DOHH2 (cell line): ENCODE results near the gene NSD2.

Experiments
- H3F3A ChIP-seq: fragments of 200-600 bp; sonication (generic), shearing (Covaris generic); 2 replicates; pipeline ENCODE4 v1.6.0; 2016; ENCODE audit warnings: antibody characterized with exemption, mild to moderate bottlenecking; ENCODE audit not compliant: control insufficient read depth, insufficient read depth
- H3K27ac ChIP-seq: fragments of 200-600 bp; sonication (generic); 2 replicates; pipeline ENCODE4 v1.5.1; 2014; ENCODE audit warnings: low read depth, mild to moderate bottlenecking, low read length, moderate library complexity
- H3K27me3 ChIP-seq: fragments of 200-600 bp; sonication (generic); 2 replicates; pipeline ENCODE4 v1.6.1; 2014; ENCODE audit warnings: mild to moderate bottlenecking, low read length, mixed read lengths; ENCODE audit not compliant: control insufficient read depth
- H3K36me3 ChIP-seq: fragments of 200-600 bp; sonication (generic); 2 replicates; pipeline ENCODE4 v1.6.1; 2014; ENCODE audit warnings: mild to moderate bottlenecking, low read length, moderate library complexity, mixed read lengths; ENCODE audit not compliant: control insufficient read depth
- H3K4me1 ChIP-seq: fragments of 200-600 bp; sonication (generic); 2 replicates; pipeline ENCODE4 v1.6.1; 2014; ENCODE audit warnings: mild to moderate bottlenecking, low read length, mixed read lengths; ENCODE audit not compliant: control insufficient read depth
- H3K4me2 ChIP-seq: fragments of 200-600 bp; sonication (generic); 2 replicates; pipeline ENCODE4 v1.6.0; 2014; ENCODE audit warnings: mild to moderate bottlenecking, low read length, moderate library complexity
- H3K4me3 ChIP-seq: fragments of 200-600 bp; sonication (generic); 2 replicates; pipeline ENCODE4 v1.5.1; 2014; ENCODE audit warnings: mild to moderate bottlenecking, low read length, mixed read lengths
- H3K79me2 ChIP-seq: fragments of 200-600 bp; sonication (generic); 2 replicates; pipeline ENCODE4 v1.6.1; 2014; ENCODE audit warnings: mild to moderate bottlenecking, low read length, mixed read lengths; ENCODE audit not compliant: control insufficient read depth
- H3K9me2 ChIP-seq: fragments of 200-600 bp; sonication (generic); replicated peaks from 2 replicates; pipeline ENCODE4 v1.6.1; 2014; ENCODE audit warnings: mild to moderate bottlenecking, low read length, mixed read lengths; ENCODE audit not compliant: control insufficient read depth
- H3K9me3 ChIP-seq: fragments of 200-600 bp; sonication (generic); 2 replicates; pipeline ENCODE4 v1.6.1; 2014; ENCODE audit warnings: antibody characterized with exemption, low read length, mixed read lengths; ENCODE audit not compliant: control insufficient read depth, insufficient read depth
- H4K20me1 ChIP-seq: fragments of 200-600 bp; sonication (generic); 2 replicates; pipeline ENCODE4 v1.6.0; 2014; ENCODE audit warnings: low read depth, mild to moderate bottlenecking, antibody characterized with exemption, low read length, moderate library complexity; ENCODE audit not compliant: control insufficient read depth, insufficient read depth
- EZH2phosphoT487 ChIP-seq: fragments of 200-600 bp; sonication (generic); IDR thresholded peaks from 2 replicates; pipeline ENCODE4 v1.6.1; 2017; ENCODE audit warnings: borderline replicate concordance, mild to moderate bottlenecking, antibody characterized with exemption, low read length, moderate library complexity, mixed read lengths
- TF ChIP-seq, protein P1 (sequence below): fragments of 200-600 bp; sonication (generic); IDR thresholded peaks from one replicate; pipeline ENCODE4 v1.5.1; 2014; ENCODE audit warnings: antibody characterized with exemption, mild to moderate bottlenecking, low read depth, low read length; ENCODE audit not compliant: poor library complexity, severe bottlenecking

The NSD2 gene

DNA sequence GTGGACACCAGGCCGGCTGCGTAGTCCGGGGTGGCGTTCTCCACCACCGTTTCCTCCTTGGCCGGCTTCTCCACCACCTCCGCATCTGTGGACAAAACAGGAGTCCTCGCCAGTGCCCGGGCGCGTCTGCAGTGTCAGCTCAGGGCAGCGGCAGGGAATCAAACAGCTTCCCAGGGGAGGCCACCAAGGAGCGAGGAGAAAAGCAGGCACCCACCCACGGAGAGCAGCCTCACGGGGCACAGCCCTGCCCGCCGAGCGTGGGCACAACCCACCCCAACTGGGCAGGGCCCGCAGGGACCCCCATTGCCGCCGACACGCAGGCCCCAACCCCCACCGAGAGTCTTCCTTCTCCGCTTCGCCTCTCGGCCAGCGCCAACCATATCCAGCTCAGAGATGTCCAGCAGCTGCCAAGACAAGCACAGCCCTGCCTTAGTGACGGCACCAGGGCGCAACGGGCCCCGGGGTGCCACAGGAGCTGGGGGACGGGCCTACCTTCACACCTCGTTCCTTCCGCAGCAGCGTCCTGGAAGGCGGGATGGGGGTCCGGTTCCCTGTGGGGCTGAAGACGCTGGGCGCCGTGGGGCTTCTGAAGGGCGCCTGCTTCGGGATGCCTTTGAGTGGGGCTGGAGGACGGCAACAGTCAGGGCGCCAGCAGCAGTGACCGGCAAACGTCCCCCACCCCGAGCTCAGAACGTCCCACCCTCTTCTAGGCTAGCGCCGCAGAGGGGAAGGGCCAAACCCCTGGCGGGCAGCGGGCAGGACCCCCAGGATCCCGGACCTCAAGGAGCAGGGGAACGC, 114.8 kb downstream of the NSD2 start:
- Histone ChIP-seq H3K9me3 (no peaks in the 10 kb centered on the region), H3K27ac (no peak overlapping the region), H3F3A (peaks cover 17% of the 10 kb centered on the region), H4K20me1 (no peaks in the 10 kb centered on the region), H3K4me1 (no peaks in the 10 kb centered on the region), H3K36me3 (peaks cover 81% of the 10 kb centered on the region), H3K4me2 (no peak overlapping the region), H3K79me2 (peaks cover under 1% of the 10 kb centered on the region), H3K9me2 (no peaks in the 10 kb centered on the region), H3K27me3 (no peaks in the 10 kb centered on the region), H3K4me3 (no peak overlapping the region)
- no peak for TF ChIP-seq EZH2phosphoT487
- TF ChIP-seq, protein P1, sequence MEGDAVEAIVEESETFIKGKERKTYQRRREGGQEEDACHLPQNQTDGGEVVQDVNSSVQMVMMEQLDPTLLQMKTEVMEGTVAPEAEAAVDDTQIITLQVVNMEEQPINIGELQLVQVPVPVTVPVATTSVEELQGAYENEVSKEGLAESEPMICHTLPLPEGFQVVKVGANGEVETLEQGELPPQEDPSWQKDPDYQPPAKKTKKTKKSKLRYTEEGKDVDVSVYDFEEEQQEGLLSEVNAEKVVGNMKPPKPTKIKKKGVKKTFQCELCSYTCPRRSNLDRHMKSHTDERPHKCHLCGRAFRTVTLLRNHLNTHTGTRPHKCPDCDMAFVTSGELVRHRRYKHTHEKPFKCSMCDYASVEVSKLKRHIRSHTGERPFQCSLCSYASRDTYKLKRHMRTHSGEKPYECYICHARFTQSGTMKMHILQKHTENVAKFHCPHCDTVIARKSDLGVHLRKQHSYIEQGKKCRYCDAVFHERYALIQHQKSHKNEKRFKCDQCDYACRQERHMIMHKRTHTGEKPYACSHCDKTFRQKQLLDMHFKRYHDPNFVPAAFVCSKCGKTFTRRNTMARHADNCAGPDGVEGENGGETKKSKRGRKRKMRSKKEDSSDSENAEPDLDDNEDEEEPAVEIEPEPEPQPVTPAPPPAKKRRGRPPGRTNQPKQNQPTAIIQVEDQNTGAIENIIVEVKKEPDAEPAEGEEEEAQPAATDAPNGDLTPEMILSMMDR, result no peak

DNA sequence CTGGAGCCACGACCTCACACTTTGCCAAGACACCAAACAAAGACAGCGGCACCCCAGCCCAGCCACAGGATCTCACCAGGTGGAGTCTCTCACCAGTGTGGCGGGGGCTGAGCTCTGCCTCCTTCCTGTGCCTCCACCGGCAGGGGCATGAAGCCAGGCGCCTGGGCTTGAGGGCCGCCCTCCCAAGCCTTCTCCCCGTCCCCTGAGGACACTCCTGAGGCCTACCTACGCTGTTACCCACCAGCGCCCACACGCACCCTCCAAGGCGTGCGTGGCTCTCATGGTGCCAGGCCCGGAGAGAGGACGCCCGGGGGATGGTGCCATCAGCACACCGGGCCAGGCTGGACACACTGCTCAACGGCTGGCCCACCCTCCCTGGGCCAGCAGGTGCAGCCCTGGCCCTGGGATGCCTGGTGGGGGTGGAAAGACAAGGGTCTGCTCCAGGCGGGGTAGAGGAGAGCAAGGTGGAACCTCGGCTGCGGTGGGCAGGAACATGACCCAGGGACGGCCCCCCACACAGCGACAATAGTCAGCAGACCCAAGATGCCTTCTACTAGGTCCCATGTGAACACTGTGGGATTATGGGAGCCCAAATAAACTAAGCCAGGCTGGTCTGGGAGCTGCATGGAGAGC, 115.5 kb downstream of the NSD2 start:
- H3K9me2 ChIP-seq, result no peaks in the 10 kb centered on the region
- H3K27me3 ChIP-seq, result no peaks in the 10 kb centered on the region
- no peak overlapping the region for H3K4me2 ChIP-seq
- no peaks in the 10 kb centered on the region for H3K4me1 ChIP-seq
- peaks cover 79% of the 10 kb centered on the region for H3K36me3 ChIP-seq
- H3K9me3 ChIP-seq, result no peaks in the 10 kb centered on the region
- H3K27ac ChIP-seq, result no peak overlapping the region
- H4K20me1 ChIP-seq, result no peaks in the 10 kb centered on the region
- peaks cover 7% of the 10 kb centered on the region for H3K79me2 ChIP-seq
- H3K4me3 ChIP-seq, result no peak overlapping the region
- peaks cover 11% of the 10 kb centered on the region for H3F3A ChIP-seq
- TF ChIP-seq, protein P1, result no peak
- no peak for TF ChIP-seq EZH2phosphoT487

DNA sequence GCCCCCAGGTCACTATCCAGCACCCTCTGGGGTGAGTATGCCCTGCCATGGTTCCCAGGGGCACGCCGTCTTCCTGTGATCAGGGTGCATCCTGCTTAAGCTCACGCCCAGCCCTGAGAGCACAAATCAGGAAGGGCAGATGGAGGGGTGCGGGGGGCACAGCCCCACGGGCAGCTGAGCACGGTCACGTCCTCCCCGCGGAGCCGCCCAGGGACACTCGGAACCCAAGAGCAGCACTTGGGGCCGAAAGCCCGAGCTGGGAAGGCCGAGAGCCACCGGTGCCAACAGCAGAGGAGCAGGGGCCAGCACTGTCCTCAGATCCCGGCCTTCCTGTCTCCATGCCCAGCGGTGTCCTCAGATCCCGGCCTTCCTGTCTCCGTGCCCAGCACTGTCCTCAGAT, 116.1 kb downstream of the NSD2 start:
- H3K4me3 ChIP-seq, result no peak overlapping the region
- peaks cover 6% of the 10 kb centered on the region; the same call in 1 of the 2 replicates for H3F3A ChIP-seq
- no peak overlapping the region for H3K27ac ChIP-seq
- H3K79me2 ChIP-seq, result peaks cover 13% of the 10 kb centered on the region
- H3K9me2 ChIP-seq, result no peaks in the 10 kb centered on the region
- no peaks in the 10 kb centered on the region for H4K20me1 ChIP-seq
- H3K4me1 ChIP-seq, result no peaks in the 10 kb centered on the region
- no peaks in the 10 kb centered on the region for H3K9me3 ChIP-seq
- TF ChIP-seq, protein P1, result no peak
- TF ChIP-seq EZH2phosphoT487, result no peak
- H3K36me3 ChIP-seq, result peaks cover 76% of the 10 kb centered on the region
- no peaks in the 10 kb centered on the region for H3K27me3 ChIP-seq
- H3K4me2 ChIP-seq, result no peak overlapping the region
